A172 (cell line): ENCODE results near the gene ACTR1B. TPM values are rescaled to one million over a fixed set of nuclear protein-coding genes. Genes with fewer than 3 reads are reported as not detected.
A peak's percentile ranks its signal among the peaks of the same experiment; 100 is the strongest.
"Not testable (repeated sequence)": the region's sequence is repeated elsewhere in the genome, so short reads cannot be mapped to it uniquely, and the experiment has no call there.

Experiments
- DNase-seq: peaks from one replicate; pipeline ENCODE4 v3.0.0-alpha.2; 2015; ENCODE audit warnings: low spot score
- total RNA-seq: library from RNA; depleted of rRNA; stranded (reverse); fragments of >200 nt; shearing (Covaris generic); gene quantifications from 2 replicates; pipeline ENCODE4 v1.2.3, GENCODE V29; 2014

ACTR1B gene
- total RNA-seq, 1 experiment from 2014 or later, result 63.7 TPM

- peak; percentile 66 for DNase-seq
Measured at GRCh38 chr2:97688062-97688827, 24.4 kb upstream of the ACTR1B start.

GRCh38 chr2:97687235-97687634, 23.4 kb upstream of the ACTR1B start:
- DNase-seq, result not testable (repeated sequence)

GRCh38 chr2:97678298-97678697, 14.5 kb upstream of the ACTR1B start:
- DNase-seq, result no peak

GRCh38 chr2:97677480-97677879, 13.6 kb upstream of the ACTR1B start:
- DNase-seq, result no peak

GRCh38 chr2:97676620-97677019, 12.8 kb upstream of the ACTR1B start:
- no peak for DNase-seq

- no peak for DNase-seq
Measured at GRCh38 chr2:97675430-97676113, 11.7 kb upstream of the ACTR1B start.

- DNase-seq, result no peak
Measured at GRCh38 chr2:97673915-97674283, 10.1 kb upstream of the ACTR1B start.

- DNase-seq, result no peak
Measured at GRCh38 chr2:97673182-97673914, 9.5 kb upstream of the ACTR1B start.

- DNase-seq, result not testable (repeated sequence)
Measured at GRCh38 chr2:97672606-97673140, 8.8 kb upstream of the ACTR1B start.

- DNase-seq, result no peak
Measured at GRCh38 chr2:97671526-97671925, 7.7 kb upstream of the ACTR1B start.

GRCh38 chr2:97670471-97670870, 6.6 kb upstream of the ACTR1B start:
- no peak for DNase-seq

- no peak for DNase-seq
Measured at GRCh38 chr2:97669448-97669847, 5.6 kb upstream of the ACTR1B start, which contains the start of gene C2orf92. Gene C2orf92 (plus strand): TSS chr2:97669713. CDS start chr2:97669789, 76 bp downstream.

- peak; percentile 45 for DNase-seq
Measured at GRCh38 chr2:97664636-97664970, 759 bp upstream of the ACTR1B start.

- DNase-seq, result no peak
Measured at GRCh38 chr2:97663626-97663961, 250 bp downstream of the ACTR1B start.

- peak; percentile 94 for DNase-seq
Measured at GRCh38 chr2:97662895-97663625, 784 bp downstream of the ACTR1B start.

GRCh38 chr2:97662386-97662894, 1.4 kb downstream of the ACTR1B start:
- DNase-seq, result no peak

- DNase-seq, result no peak
Measured at GRCh38 chr2:97661927-97662326, 1.9 kb downstream of the ACTR1B start.

- DNase-seq, result peak; percentile 22
Measured at GRCh38 chr2:97660775-97661389, 3.0 kb downstream of the ACTR1B start.

- DNase-seq, result no peak
Measured at GRCh38 chr2:97660044-97660774, 3.6 kb downstream of the ACTR1B start.

GRCh38 chr2:97659256-97660043, 4.4 kb downstream of the ACTR1B start:
- no peak for DNase-seq
